Activated CD4-positive, alpha-beta T cell treated with anti-CD3 and anti-CD28 coated beads for 24 hours (primary cell): Measurements from ENCODE around the gene HOXC5.

ENCODE experiments used
- DNase-seq, 2 donors: peaks; one replicate each; pipeline ENCODE4 v3.0.0-alpha.2; 2020; ENCODE audit warnings: low read depth in 2 of 2

HOXC5 gene

GRCh38 chr12:53995378-53996239 lies 37.2 kb upstream of the HOXC5 start:
- DNase-seq: no peak

GRCh38 chr12:53996240-53997203 lies 36.3 kb upstream of the HOXC5 start:
- no peak for DNase-seq

- no peak for DNase-seq
Measured at GRCh38 chr12:53997204-53998109, 35.4 kb upstream of the HOXC5 start.

- no peak for DNase-seq
Measured at GRCh38 chr12:53998110-53998899, 34.5 kb upstream of the HOXC5 start.

- DNase-seq: no peak
Measured at GRCh38 chr12:53998900-53999236, 34.0 kb upstream of the HOXC5 start.

GRCh38 chr12:53999559-54000115 lies 33.2 kb upstream of the HOXC5 start:
- no peak for DNase-seq

GRCh38 chr12:54000116-54001114 lies 32.4 kb upstream of the HOXC5 start, which contains the start of gene HOXC9:
Gene HOXC9, plus strand, starts transcription at chr12:54000161. Its CDS starts 28 bp downstream, at chr12:54000189.
- DNase-seq: no peak

- DNase-seq: no peak
Measured at GRCh38 chr12:54001283-54002187, 31.3 kb upstream of the HOXC5 start.

GRCh38 chr12:54002278-54002914 lies 30.5 kb upstream of the HOXC5 start:
- no peak for DNase-seq

- no peak for DNase-seq
Measured at GRCh38 chr12:54002915-54003389, 29.9 kb upstream of the HOXC5 start.

GRCh38 chr12:54003625-54004024 lies 29.2 kb upstream of the HOXC5 start:
- DNase-seq: no peak

- no peak for DNase-seq
Measured at GRCh38 chr12:54004063-54004840, 28.6 kb upstream of the HOXC5 start.

- no peak for DNase-seq
Measured at GRCh38 chr12:54004841-54005530, 27.9 kb upstream of the HOXC5 start.

- no peak for DNase-seq
Measured at GRCh38 chr12:54005531-54005852, 27.4 kb upstream of the HOXC5 start.

GRCh38 chr12:54005853-54006558 lies 26.8 kb upstream of the HOXC5 start:
- peak; percentile 72 to 81 for DNase-seq
